Immature natural killer cell (primary cell): ENCODE results near the gene SLC9C1. TPM values are rescaled to one million over a fixed set of nuclear protein-coding genes. Genes with fewer than 3 reads are reported as not detected.

Experiments
- DNase-seq, 3 donors: peaks; one replicate each; pipeline ENCODE4 v3.0.0; 2022; ENCODE audit warnings: mixed read lengths in 1 of 3
- H3K27ac Mint-ChIP-seq, 6 donors: one replicate each; pipeline ENCODE4 v1.8.0; 2020; ENCODE audit warnings: mixed read lengths in 6 of 6, mild to moderate bottlenecking in 5 of 6, inconsistent platforms in 4 of 6, moderate library complexity in 3 of 6
- H3K27me3 Mint-ChIP-seq, 3 donors: one replicate each; pipeline ENCODE4 v1.8.0; 2020 to 2021; ENCODE audit warnings: low read depth in 3 of 3, mild to moderate bottlenecking in 3 of 3, mixed read lengths in 3 of 3, moderate library complexity in 3 of 3, inconsistent platforms in 1 of 3
- H3K36me3 Mint-ChIP-seq, 3 donors: one replicate each; pipeline ENCODE4 v1.8.0; 2020; ENCODE audit warnings: mixed read lengths in 3 of 3, inconsistent platforms in 2 of 3, mild to moderate bottlenecking in 2 of 3
- H3K4me1 Mint-ChIP-seq, 2 donors: one replicate each; pipeline ENCODE4 v1.8.0; 2020; ENCODE audit warnings: inconsistent platforms in 2 of 2, mild to moderate bottlenecking in 2 of 2, mixed read lengths in 2 of 2, moderate library complexity in 1 of 2
- H3K4me3 Mint-ChIP-seq, 5 donors: one replicate each; pipeline ENCODE4 v1.8.0; 2020; ENCODE audit warnings: mild to moderate bottlenecking in 5 of 5, mixed read lengths in 5 of 5, inconsistent platforms in 3 of 5, moderate library complexity in 3 of 5
- H3K9me3 Mint-ChIP-seq, 6 donors: one replicate each; pipeline ENCODE4 v1.8.0; 2020; ENCODE audit warnings: mild to moderate bottlenecking in 6 of 6, mixed read lengths in 6 of 6, inconsistent platforms in 4 of 6, moderate library complexity in 3 of 6
- polyA plus RNA-seq, 3 donors: library from polyadenylated mRNA; unstranded; fragments of 300-500 nt; fragmentation: Illumina TruSeq; gene quantifications; one replicate each; pipeline ENCODE4 v1.2.3, GENCODE V29; 2021

The SLC9C1 gene
- not detected for polyA plus RNA-seq

DNA sequence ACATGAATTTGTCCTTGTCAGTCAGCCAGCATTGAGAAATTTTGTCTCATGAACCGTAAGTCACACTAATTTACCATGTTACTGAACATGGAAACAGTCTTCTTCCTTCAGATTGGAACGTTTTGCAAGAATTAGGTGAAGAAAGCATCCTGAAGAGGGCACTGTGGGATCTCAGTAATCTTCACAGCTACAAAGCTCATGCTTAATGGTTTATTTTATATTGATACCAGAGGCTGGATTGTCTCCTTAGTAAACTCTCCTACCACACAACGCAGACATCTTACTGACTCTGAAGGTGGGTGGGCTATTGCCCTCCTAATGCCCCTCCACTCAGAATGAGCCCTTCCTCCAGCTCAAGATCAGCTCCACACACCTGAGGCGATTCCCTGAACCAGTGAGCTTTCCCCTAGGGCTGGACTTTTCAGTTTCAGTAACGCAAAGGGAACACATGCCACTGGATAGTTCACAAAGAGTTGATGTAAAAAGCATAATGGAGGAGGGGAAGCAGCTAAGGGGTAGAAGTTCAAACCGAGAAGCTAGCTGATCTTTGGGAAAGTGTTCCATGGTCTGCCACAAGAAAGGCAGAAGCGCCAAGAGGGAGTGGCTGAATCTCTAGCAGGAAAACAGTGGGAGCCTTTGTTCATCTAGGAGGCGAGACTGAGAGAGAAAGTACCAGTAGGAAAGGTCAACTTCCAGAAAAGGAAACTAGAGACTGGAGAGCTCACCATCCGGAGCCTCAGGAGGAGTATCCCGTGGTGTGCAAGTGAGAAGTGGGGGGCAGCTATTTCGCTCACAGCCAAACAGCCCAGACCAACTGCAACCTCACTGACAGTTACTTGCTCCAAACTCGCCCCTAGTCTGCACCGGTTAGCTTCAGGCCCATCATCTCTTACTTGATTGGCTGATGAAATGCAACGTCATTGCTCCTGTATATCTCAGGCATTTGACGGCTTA, at the start of gene SLC9C1:
SLC9C1 (minus strand) TSS at position 849 of the 954 bp plus-strand sequence. CDS start 7,425 bp downstream, outside the sequence.
- peak; percentile 30 to 36 (median 35) for DNase-seq
- H3K9me3 Mint-ChIP-seq = no peaks in the 10 kb centered on the region
- peaks cover 2 to 7% (median 3%) of the 10 kb centered on the region in 3 donors for H3K27me3 Mint-ChIP-seq
- H3K36me3 Mint-ChIP-seq = no peaks in the 10 kb centered on the region
- no peak within 1 kb of the TSS for H3K27ac Mint-ChIP-seq
- peaks cover 25 to 28% of the 10 kb centered on the region in 2 donors for H3K4me1 Mint-ChIP-seq
- peak within 1 kb of the TSS in 3 of 5 donors; percentile 56 to 72 (median 63) for H3K4me3 Mint-ChIP-seq

GRCh38 chr3:112341386-112341785, 47.4 kb upstream of the SLC9C1 start:
- Mint-ChIP-seq H3K4me1 (no peaks in the 10 kb centered on the region), H3K27me3 (peaks cover 2 to 5% (median 3%) of the 10 kb centered on the region in 3 donors), H3K9me3 (peaks cover 0 to 4% (median 0%) of the 10 kb centered on the region in 6 donors), H3K36me3 (peaks cover 0 to 3% (median 0%) of the 10 kb centered on the region in 3 donors), H3K27ac (no peak overlapping the region), H3K4me3 (no peak overlapping the region)
- no peak for DNase-seq

- Mint-ChIP-seq H3K4me3 (no peak overlapping the region), H3K27me3 (peaks cover 2 to 4% (median 2%) of the 10 kb centered on the region in 3 donors), H3K4me1 (no peaks in the 10 kb centered on the region), H3K9me3 (peaks cover 0 to 4% (median 0%) of the 10 kb centered on the region in 6 donors), H3K36me3 (peaks cover 0 to 3% (median 0%) of the 10 kb centered on the region in 3 donors), H3K27ac (no peak overlapping the region)
- DNase-seq = no peak
Observed at GRCh38 chr3:112339609-112340008, 45.6 kb upstream of the SLC9C1 start.

- Mint-ChIP-seq H3K27ac (no peak overlapping the region), H3K4me3 (no peak overlapping the region), H3K9me3 (peaks cover 0 to 4% (median 0%) of the 10 kb centered on the region in 6 donors), H3K27me3 (peaks cover 2 to 4% (median 3%) of the 10 kb centered on the region in 3 donors), H3K4me1 (no peaks in the 10 kb centered on the region), H3K36me3 (peaks cover 0 to 3% (median 0%) of the 10 kb centered on the region in 3 donors)
- no peak for DNase-seq
Observed at GRCh38 chr3:112339134-112339533, 45.1 kb upstream of the SLC9C1 start.

DNA sequence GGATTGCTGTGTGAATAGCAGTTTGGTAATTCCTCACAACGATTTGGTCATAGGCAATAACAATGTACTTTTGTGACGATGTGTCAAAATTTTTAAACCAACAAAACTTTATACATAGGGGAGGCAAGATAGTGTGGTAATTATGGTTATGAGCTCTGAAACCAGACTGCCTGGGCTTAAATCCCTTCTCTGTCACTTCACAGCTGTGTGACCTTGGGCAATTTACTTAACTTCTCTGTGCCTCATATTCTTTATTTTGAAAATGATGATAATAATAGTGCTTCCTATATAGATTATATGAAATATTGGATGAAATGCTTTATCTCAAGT, 44.7 kb upstream of the SLC9C1 start:
- Mint-ChIP-seq H3K36me3 (peaks cover 0 to under 1% (median 0%) of the 10 kb centered on the region in 3 donors), H3K9me3 (peaks cover 0 to 1% (median 0%) of the 10 kb centered on the region in 6 donors), H3K27me3 (peaks cover 3 to 8% (median 3%) of the 10 kb centered on the region in 3 donors), H3K27ac (no peak overlapping the region), H3K4me1 (peaks cover 0 to 3% of the 10 kb centered on the region in 2 donors), H3K4me3 (no peak overlapping the region)
- DNase-seq = no peak

GRCh38 chr3:112338021-112338726, 44.2 kb upstream of the SLC9C1 start:
- H3K27me3 Mint-ChIP-seq = peaks cover 3 to 8% (median 5%) of the 10 kb centered on the region in 3 donors
- no peak overlapping the region for H3K27ac Mint-ChIP-seq
- H3K4me3 Mint-ChIP-seq = no peak overlapping the region
- no peak for DNase-seq
- H3K36me3 Mint-ChIP-seq = no peaks in the 10 kb centered on the region
- no peaks in the 10 kb centered on the region for H3K9me3 Mint-ChIP-seq
- peaks cover 5 to 8% of the 10 kb centered on the region in 2 donors for H3K4me1 Mint-ChIP-seq

DNA sequence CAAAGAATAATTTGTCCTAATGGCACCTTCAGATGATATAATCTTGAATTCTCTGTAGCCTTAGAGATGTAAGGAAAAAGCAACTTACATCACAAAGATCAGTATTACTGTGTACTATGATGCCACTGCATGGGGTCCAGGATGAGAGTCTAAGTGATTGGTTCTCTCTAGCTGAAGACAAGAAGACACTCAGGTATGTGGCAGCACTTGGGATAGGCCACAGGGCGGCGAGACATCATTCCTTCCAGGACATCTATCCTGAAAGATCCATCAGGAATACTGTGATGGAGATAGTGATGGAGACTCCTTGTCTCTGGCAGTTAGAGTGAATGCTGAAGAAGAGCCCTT, 41.4 kb upstream of the SLC9C1 start:
- no peak for DNase-seq
- peaks cover 5 to 13% (median 9%) of the 10 kb centered on the region in 3 donors for H3K27me3 Mint-ChIP-seq
- H3K4me3 Mint-ChIP-seq = no peak overlapping the region
- no peak overlapping the region for H3K27ac Mint-ChIP-seq
- H3K4me1 Mint-ChIP-seq = peaks cover 11 to 17% of the 10 kb centered on the region in 2 donors
- no peaks in the 10 kb centered on the region for H3K9me3 Mint-ChIP-seq
- no peaks in the 10 kb centered on the region for H3K36me3 Mint-ChIP-seq

- H3K36me3 Mint-ChIP-seq = no peaks in the 10 kb centered on the region
- H3K4me1 Mint-ChIP-seq = peaks cover 11 to 17% of the 10 kb centered on the region in 2 donors
- H3K4me3 Mint-ChIP-seq = no peak overlapping the region
- peaks cover 5 to 13% (median 9%) of the 10 kb centered on the region in 3 donors for H3K27me3 Mint-ChIP-seq
- no peak overlapping the region for H3K27ac Mint-ChIP-seq
- DNase-seq = no peak
- no peaks in the 10 kb centered on the region for H3K9me3 Mint-ChIP-seq
Observed at GRCh38 chr3:112334691-112335433, 40.8 kb upstream of the SLC9C1 start.

- H3K36me3 Mint-ChIP-seq = no peaks in the 10 kb centered on the region
- no peak for DNase-seq
- peaks cover 11 to 17% of the 10 kb centered on the region in 2 donors for H3K4me1 Mint-ChIP-seq
- no peak overlapping the region for H3K27ac Mint-ChIP-seq
- peaks cover 5 to 13% (median 10%) of the 10 kb centered on the region in 3 donors for H3K27me3 Mint-ChIP-seq
- peak overlapping the region; percentile 61 to 78 (median 71) for H3K4me3 Mint-ChIP-seq
- no peaks in the 10 kb centered on the region for H3K9me3 Mint-ChIP-seq
Observed at GRCh38 chr3:112333381-112334317, 39.6 kb upstream of the SLC9C1 start.

DNA sequence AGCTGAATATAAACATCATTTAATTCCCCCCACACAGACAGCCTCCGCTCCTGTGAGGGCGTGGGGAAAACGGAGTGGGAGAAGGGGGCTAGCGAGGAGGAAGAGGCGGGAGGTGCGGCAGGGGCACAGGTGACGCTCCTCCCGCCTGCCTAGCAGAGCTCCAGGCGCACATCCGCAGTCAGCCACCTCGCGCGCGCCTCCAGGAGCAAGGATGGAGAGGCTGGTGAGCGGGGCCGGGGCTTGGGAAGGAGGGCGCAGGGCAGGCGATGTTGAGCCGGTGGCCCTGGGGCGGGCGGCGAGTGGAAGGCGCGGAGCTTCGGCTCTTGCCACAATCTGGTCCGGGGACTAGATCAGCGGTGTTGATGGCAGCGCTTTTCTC, 39.0 kb upstream of the SLC9C1 start, which contains the start of gene CD200:
CD200 (plus strand) TSS at position 155 of the 379 bp plus-strand sequence; CDS start at position 212, 57 bp downstream.
- peak in 2 of 3 donors; percentile 3 to 7 for DNase-seq
- H3K4me3 Mint-ChIP-seq = peak within 1 kb of the TSS; percentile 61 to 78 (median 71)
- peaks cover 5 to 13% (median 13%) of the 10 kb centered on the region in 3 donors for H3K27me3 Mint-ChIP-seq
- no peak within 1 kb of the TSS for H3K27ac Mint-ChIP-seq
- H3K36me3 Mint-ChIP-seq = no peaks in the 10 kb centered on the region
- H3K4me1 Mint-ChIP-seq = peaks cover 11 to 17% of the 10 kb centered on the region in 2 donors
- no peaks in the 10 kb centered on the region for H3K9me3 Mint-ChIP-seq

- Mint-ChIP-seq H3K36me3 (no peaks in the 10 kb centered on the region), H3K4me1 (peaks cover 11 to 17% of the 10 kb centered on the region in 2 donors), H3K27ac (no peak overlapping the region), H3K9me3 (no peaks in the 10 kb centered on the region), H3K4me3 (peak overlapping the region in 1 of 5 donors; percentile 18), H3K27me3 (peaks cover 5 to 13% (median 10%) of the 10 kb centered on the region in 3 donors)
- no peak for DNase-seq
Observed at GRCh38 chr3:112331851-112332250, 37.8 kb upstream of the SLC9C1 start.

DNA sequence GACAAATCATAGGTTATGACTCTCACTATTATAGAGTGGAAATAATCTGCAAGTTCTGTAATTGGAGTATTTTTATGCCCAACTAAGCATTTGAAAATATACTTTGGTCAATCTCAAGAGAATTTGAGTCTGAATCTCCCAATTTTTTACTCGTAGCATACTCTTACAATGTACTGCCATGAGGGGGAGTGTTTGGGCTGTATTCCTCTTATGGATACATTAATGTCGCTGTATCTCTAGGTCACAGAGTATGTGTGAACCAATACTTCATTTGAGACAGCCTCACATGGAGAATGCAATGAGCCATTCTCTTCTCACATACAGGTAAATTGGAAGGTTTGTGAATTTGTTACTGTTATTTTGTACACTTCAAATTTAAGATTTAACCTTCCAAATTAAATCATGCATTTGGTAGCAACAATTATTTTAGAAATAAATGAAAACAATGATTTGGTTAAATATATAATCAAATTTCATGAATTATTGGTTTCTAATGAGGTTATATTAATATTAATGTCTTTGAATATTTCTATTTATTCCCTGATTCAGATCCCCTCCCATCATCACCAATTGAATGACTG, 33.4 kb upstream of the SLC9C1 start:
- peak; percentile 20 to 50 (median 37) for DNase-seq
- Mint-ChIP-seq H3K36me3 (no peaks in the 10 kb centered on the region), H3K4me3 (no peak overlapping the region), H3K9me3 (no peaks in the 10 kb centered on the region), H3K4me1 (peaks cover 0 to 2% of the 10 kb centered on the region in 2 donors), H3K27ac (no peak overlapping the region), H3K27me3 (peaks cover 2 to 5% (median 2%) of the 10 kb centered on the region in 3 donors)
